ENCODE results near the gene FA2H.

FA2H gene

GRCh38 chr16:74743668-74744299 lies 30.8 kb downstream of the FA2H start:
- DNase-seq (ENCODE audit: low read depth): peak; percentile 65

GRCh38 chr16:74743045-74743667 lies 31.5 kb downstream of the FA2H start:
- no peak for DNase-seq (ENCODE audit: low read depth)

- DNase-seq (ENCODE audit: low read depth): peak; percentile 50
These were observed 32.6 kb downstream of the FA2H start for GRCh38 chr16:74742051-74742481.

- DNase-seq (ENCODE audit: low read depth): no peak
These were observed 33.8 kb downstream of the FA2H start for GRCh38 chr16:74740795-74741304.

GRCh38 chr16:74739275-74739674 lies 35.3 kb downstream of the FA2H start:
- no peak for DNase-seq (ENCODE audit: low read depth)

- no peak for DNase-seq (ENCODE audit: low read depth)
These were observed 35.8 kb downstream of the FA2H start for GRCh38 chr16:74738816-74739215.

GRCh38 chr16:74738113-74738541 lies 36.5 kb downstream of the FA2H start:
- DNase-seq (ENCODE audit: low read depth): no peak

GRCh38 chr16:74737521-74737920 lies 37.1 kb downstream of the FA2H start:
- DNase-seq (ENCODE audit: low read depth): no peak

- no peak for DNase-seq (ENCODE audit: low read depth)
These were observed 38.0 kb downstream of the FA2H start for GRCh38 chr16:74736531-74737157.

- DNase-seq (ENCODE audit: low read depth): no peak
These were observed 39.1 kb downstream of the FA2H start for GRCh38 chr16:74735554-74735953.

- no peak for DNase-seq (ENCODE audit: low read depth)
These were observed 39.5 kb downstream of the FA2H start for GRCh38 chr16:74735162-74735452.

- no peak for DNase-seq (ENCODE audit: low read depth)
These were observed 40.1 kb downstream of the FA2H start for GRCh38 chr16:74734361-74735161.

- no peak for DNase-seq (ENCODE audit: low read depth)
These were observed 41.8 kb downstream of the FA2H start for GRCh38 chr16:74732707-74733350.

GRCh38 chr16:74731853-74732477 lies 42.7 kb downstream of the FA2H start:
- no peak for DNase-seq (ENCODE audit: low read depth)

- DNase-seq (ENCODE audit: low read depth): no peak
These were observed 44.6 kb downstream of the FA2H start for GRCh38 chr16:74729783-74730683.

- DNase-seq (ENCODE audit: low read depth): no peak
These were observed 46.7 kb downstream of the FA2H start for GRCh38 chr16:74727903-74728302.

GRCh38 chr16:74726716-74727115 lies 47.9 kb downstream of the FA2H start:
- no peak for DNase-seq (ENCODE audit: low read depth)

- no peak for DNase-seq (ENCODE audit: low read depth)
These were observed 48.8 kb downstream of the FA2H start for GRCh38 chr16:74725651-74726455.

- DNase-seq (ENCODE audit: low read depth): peak; percentile 79
These were observed 49.6 kb downstream of the FA2H start for GRCh38 chr16:74724820-74725549.

Data from iris pigment epithelial cell (primary cell).